T-helper 2 cell treated with Interferon-gamma antibody and Interleukin-4, amounts not matched to agents 5 μg/mL and 100 μg/mL, for 36 hours (primary cell): ENCODE measurements around the gene SPINK13.
"Not testable (repeated sequence)": the region's sequence is repeated elsewhere in the genome, so short reads cannot be mapped to it uniquely, and the experiment has no call there.

Experiments
- DNase-seq: peaks from one replicate; pipeline ENCODE4 v3.0.0; 2021; ENCODE audit warnings: low spot score
- H3K27ac Mint-ChIP-seq: one replicate; pipeline ENCODE4 v1.8.0; 2021; ENCODE audit warnings: mild to moderate bottlenecking, mixed read lengths
- H3K27me3 Mint-ChIP-seq: one replicate; pipeline ENCODE4 v1.8.0; 2021; ENCODE audit warnings: low read depth, mixed read lengths
- H3K36me3 Mint-ChIP-seq: one replicate; pipeline ENCODE4 v1.8.0; 2021; ENCODE audit warnings: low read depth, mixed read lengths
- H3K4me1 Mint-ChIP-seq: one replicate; pipeline ENCODE4 v1.8.0; 2021; ENCODE audit warnings: low read depth, mixed read lengths
- H3K4me3 Mint-ChIP-seq: one replicate; pipeline ENCODE4 v1.8.0; 2022; ENCODE audit warnings: mild to moderate bottlenecking, moderate library complexity, mixed read lengths
- H3K9me3 Mint-ChIP-seq: one replicate; pipeline ENCODE4 v1.8.0; 2021; ENCODE audit warnings: mixed read lengths

SPINK13 gene, protein sequence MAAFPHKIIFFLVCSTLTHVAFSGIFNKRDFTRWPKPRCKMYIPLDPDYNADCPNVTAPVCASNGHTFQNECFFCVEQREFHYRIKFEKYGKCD

DNA sequence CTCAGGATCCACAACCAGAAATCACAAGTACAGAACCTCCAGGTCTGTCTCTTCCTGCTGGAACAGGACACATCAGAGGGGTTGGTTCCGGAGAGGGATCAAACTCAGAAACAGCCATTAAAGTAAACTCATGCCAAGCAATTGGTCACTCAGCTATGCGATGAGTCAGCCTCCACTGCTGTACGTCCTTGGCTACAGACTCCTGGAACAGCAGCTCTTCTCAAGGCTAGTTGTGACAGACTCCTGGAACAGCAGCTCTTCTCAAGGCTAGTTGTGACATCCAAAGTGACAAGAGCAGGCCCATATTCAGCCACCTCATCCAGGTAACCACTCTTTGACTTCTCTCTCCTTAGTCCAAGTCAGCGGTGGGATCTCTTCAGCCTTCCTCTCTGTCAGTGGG, at the start of gene SPINK13:
Gene SPINK13 (plus strand): TSS at position 229 of the 400 bp plus-strand sequence. CDS start 1,279 bp downstream, outside the sequence.
- Mint-ChIP-seq H3K27ac (no peak within 1 kb of the TSS), H3K27me3 (no peaks in the 10 kb centered on the region), H3K4me3 (no peak within 1 kb of the TSS), H3K9me3 (no peaks in the 10 kb centered on the region), H3K36me3 (no peaks in the 10 kb centered on the region), H3K4me1 (no peaks in the 10 kb centered on the region)
- DNase-seq, result no peak

DNA sequence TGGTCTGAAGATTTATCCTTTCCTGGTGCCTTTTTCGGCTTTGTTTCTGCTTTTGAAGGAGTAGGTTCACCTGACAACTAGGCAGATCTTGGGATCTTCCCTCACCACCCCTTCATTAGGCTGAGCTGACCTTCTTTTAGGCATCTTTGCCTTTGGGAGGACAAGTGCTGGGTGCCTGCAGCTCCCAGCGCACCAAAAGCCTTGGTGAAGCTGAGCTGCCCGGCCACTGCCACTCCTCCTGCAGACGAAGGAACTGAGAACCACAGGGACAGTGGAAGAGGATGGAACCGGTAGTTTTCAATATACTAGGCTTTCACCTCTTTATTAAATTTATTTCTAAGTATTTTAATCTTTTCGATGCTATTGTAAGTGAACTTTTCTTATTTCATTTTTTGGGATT, 47.1 kb upstream of the SPINK13 start:
- Mint-ChIP-seq H3K9me3 (no peaks in the 10 kb centered on the region), H3K27ac (no peak overlapping the region), H3K36me3 (no peaks in the 10 kb centered on the region), H3K4me1 (no peaks in the 10 kb centered on the region), H3K27me3 (no peaks in the 10 kb centered on the region), H3K4me3 (no peak overlapping the region)
- DNase-seq, result no peak

DNA sequence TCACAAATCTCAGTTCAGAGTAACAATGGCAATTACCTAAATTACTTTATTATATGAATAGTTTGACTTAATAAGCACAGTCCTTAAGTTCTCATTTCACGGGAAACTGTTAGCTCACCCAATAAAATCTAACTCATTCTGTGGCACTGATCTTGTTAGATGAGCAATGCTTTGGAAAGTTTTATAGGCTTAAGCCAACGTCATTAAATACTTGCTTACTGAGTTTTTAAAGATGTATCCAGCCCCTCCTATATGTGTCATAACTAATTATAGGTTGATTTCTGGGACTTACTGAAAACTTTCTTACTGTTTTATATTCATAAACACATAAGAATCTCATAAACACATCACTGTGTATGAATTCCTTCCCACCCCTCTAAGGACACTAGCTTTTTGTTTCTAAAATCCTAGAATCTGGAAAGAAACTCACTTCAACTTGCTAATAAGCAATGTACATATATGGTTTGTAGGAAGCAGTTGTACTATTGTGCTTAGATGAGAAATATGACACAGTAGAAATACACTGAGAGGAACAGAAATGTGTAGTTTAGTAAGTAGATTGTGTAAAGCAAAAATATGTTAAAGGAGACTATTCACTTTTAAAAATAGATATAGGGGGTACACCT, 44.4 kb upstream of the SPINK13 start:
- Mint-ChIP-seq H3K4me3 (no peak overlapping the region), H3K36me3 (no peaks in the 10 kb centered on the region), H3K27me3 (no peaks in the 10 kb centered on the region), H3K9me3 (no peaks in the 10 kb centered on the region), H3K4me1 (no peaks in the 10 kb centered on the region), H3K27ac (no peak overlapping the region)
- DNase-seq, result no peak

DNA sequence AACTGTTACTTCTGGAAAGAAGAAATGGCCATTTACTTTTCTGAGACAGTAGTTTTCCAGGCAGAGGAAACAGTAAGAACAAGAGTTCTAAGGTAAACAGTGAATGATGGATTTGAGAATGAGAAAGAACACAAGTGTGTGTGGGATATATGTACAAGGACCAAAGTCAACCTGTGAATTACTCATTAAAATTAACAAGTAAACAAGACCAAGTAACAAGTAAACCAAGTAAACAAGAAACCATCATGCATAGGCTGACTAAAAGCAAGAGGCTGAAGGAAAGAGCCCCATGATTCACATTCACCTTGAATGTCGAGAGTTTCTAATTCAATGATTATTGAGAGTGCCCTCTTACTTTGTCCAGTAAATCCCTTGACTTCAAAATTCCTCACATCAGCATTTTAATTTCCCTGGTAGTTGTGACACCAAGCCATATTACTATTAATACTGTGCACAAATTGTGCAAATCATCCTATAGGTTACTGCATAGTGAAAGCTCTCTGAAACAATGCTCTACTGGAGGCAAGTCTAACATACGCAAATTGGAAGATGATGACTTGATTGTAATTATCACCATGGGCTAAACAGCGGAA, 40.1 kb upstream of the SPINK13 start:
- no peaks in the 10 kb centered on the region for H3K9me3 Mint-ChIP-seq
- H3K36me3 Mint-ChIP-seq, result no peaks in the 10 kb centered on the region
- no peaks in the 10 kb centered on the region for H3K4me1 Mint-ChIP-seq
- DNase-seq, result no peak
- H3K27me3 Mint-ChIP-seq, result no peaks in the 10 kb centered on the region
- no peak overlapping the region for H3K27ac Mint-ChIP-seq
- no peak overlapping the region for H3K4me3 Mint-ChIP-seq

DNA sequence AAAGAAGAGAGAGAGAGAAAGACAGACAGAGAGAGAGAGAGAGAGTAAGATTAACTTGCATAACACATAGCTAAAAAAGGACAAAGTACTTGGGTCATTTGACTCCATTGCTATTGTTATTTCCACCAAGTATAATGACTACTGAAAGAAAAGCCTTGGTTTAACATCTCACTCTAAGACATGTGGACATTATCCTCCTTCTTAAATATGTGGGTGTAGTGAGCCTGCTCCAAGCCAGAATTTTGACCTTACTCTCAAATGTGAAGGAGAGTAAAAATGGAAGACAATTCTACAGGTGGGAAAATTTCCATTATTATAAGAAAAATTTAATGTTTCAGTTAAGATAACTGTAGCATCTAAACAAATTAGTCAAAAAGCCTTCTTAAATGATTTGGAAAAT, 38.8 kb upstream of the SPINK13 start:
- H3K4me3 Mint-ChIP-seq, result no peak overlapping the region
- H3K4me1 Mint-ChIP-seq, result no peaks in the 10 kb centered on the region
- no peaks in the 10 kb centered on the region for H3K27me3 Mint-ChIP-seq
- no peaks in the 10 kb centered on the region for H3K36me3 Mint-ChIP-seq
- H3K27ac Mint-ChIP-seq, result no peak overlapping the region
- H3K9me3 Mint-ChIP-seq, result no peaks in the 10 kb centered on the region
- DNase-seq, result no peak

DNA sequence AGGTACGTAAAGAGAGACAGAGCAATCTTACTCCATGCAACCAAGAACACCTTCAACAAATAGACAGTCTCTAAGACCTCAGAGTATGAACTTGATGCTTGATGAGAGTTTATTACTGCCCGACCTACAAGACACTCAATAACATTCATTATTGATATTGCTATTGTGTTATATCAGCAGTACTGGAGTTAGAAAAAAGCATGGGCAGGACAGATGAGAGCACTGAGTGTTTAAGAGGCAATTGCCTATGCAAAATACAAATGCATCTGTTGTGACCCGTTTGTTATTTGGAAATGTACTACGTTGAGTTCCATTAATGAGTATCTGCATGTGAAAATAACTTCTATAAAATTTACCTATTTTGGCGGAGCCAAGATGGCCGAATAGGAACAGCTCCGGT, 38.4 kb upstream of the SPINK13 start:
- no peak for DNase-seq
- H3K9me3 Mint-ChIP-seq, result no peaks in the 10 kb centered on the region
- no peak overlapping the region for H3K27ac Mint-ChIP-seq
- H3K36me3 Mint-ChIP-seq, result no peaks in the 10 kb centered on the region
- no peaks in the 10 kb centered on the region for H3K27me3 Mint-ChIP-seq
- no peak overlapping the region for H3K4me3 Mint-ChIP-seq
- no peaks in the 10 kb centered on the region for H3K4me1 Mint-ChIP-seq

DNA sequence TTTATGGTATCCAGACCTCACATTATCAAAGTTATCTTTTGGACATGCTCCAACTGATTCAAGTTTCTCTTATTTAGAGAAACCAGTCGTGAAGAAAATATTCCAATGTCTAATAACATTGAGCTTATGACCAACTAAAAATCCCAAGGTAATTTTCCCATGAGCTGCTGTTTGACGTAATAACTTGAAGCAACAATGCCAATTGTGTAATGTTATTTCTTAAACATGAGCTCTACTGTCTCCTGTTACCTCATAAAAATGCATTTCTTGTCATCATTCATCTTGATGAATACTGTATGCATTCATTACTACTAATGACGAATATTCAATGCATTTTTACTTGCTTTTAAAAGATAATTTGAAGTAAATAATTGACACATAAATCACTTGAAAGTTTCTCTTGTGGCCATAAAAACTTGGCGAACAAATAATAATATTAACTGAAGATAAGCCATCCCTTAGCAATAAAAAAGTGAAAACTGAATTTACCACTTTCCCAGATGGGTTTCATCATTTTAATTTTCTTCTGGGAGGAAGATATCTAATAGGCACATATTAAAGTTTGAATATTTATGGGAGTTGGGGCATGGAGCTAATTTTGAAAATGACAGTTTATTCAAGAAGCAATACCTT, 30.7 kb upstream of the SPINK13 start:
- Mint-ChIP-seq H3K27ac (no peak overlapping the region), H3K27me3 (no peaks in the 10 kb centered on the region), H3K4me1 (no peaks in the 10 kb centered on the region), H3K36me3 (no peaks in the 10 kb centered on the region), H3K9me3 (no peaks in the 10 kb centered on the region), H3K4me3 (no peak overlapping the region)
- no peak for DNase-seq

DNA sequence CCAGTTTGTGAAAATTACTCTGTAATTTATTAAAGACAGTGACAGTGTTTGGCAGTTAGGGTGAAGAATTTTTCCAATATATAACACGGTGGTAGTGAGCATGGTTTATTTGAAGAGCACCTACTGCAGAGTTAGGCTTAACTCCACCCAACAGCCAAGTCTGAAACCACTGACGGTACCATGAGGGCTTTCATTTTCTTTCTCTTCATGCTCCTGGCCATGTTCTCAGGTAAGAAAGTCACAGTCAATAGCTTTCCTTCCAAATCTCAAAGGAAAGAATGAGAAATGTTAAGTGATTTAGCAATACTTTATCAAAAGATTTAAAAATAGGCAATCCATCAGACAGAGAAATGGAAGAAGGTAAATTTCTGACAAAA, 30.2 kb upstream of the SPINK13 start, which contains the start of gene MARCOL:
Gene MARCOL (plus strand): TSS at position 108 of the 377 bp plus-strand sequence. CDS start 73 bp downstream, at position 181.
- Mint-ChIP-seq H3K27me3 (no peaks in the 10 kb centered on the region), H3K9me3 (no peaks in the 10 kb centered on the region), H3K4me1 (no peaks in the 10 kb centered on the region), H3K36me3 (no peaks in the 10 kb centered on the region), H3K27ac (no peak within 1 kb of the TSS), H3K4me3 (no peak within 1 kb of the TSS)
- DNase-seq, result no peak

DNA sequence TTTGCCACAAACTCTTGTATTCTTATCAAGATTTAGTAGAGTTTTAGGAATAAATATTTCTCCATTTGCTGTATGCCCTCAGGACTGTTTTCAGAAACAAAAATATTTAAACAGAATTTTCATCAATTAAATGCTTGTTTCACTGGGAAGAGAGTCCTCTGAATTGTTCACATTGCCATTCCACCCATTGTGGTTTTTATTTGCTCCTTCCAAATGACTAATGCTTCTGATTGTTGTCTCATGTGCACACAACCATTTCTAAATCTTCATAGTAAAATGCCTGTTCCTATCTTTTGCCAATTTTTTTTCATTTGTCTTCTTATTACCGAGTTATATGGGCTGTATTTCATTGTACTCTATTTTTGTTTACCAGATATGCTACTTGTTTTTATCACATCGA, 19.7 kb upstream of the SPINK13 start:
- H3K27me3 Mint-ChIP-seq, result no peaks in the 10 kb centered on the region
- H3K36me3 Mint-ChIP-seq, result no peaks in the 10 kb centered on the region
- no peaks in the 10 kb centered on the region for H3K9me3 Mint-ChIP-seq
- no peaks in the 10 kb centered on the region for H3K4me1 Mint-ChIP-seq
- DNase-seq, result no peak
- no peak overlapping the region for H3K27ac Mint-ChIP-seq
- no peak overlapping the region for H3K4me3 Mint-ChIP-seq

DNA sequence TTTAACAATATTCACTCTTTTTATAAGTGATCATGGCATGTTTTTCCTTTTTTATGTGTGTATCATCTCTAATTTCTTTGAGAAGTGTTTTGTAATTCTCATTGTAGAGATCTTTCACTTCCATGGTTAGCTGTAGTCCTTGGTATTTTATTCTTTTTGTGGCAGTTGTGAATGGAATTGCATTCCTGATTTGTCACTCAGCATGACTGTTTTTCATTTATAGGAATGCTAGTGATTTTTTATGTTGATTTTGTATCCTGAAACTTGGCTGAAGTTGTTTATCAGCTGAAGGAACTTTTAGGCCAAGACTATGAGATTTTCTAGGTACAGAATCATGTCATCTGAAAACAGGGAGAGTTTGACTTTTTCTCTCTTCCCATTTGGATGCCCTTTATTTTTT, 13.1 kb upstream of the SPINK13 start:
- Mint-ChIP-seq H3K9me3 (peaks cover 11% of the 10 kb centered on the region), H3K27ac (no peak overlapping the region), H3K27me3 (no peaks in the 10 kb centered on the region)

DNA sequence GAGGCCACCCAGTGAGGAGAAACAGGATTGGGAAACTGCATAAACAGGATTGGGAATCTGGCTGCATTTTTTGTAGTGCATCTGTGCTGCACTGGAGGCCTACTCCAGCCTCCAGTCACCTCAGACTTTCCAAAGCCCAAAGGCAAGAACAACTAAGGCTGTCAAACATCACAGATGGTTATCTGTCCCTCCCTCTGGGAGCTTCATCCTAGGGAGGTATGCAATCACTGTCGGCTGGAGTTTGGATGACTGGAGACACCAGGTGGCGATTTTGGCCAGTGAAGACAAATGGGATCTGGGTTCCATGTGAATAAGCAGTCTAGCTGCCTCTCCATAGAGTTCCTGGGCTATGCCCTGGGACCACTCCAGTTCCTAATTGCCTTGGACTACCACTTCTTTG, 9.3 kb upstream of the SPINK13 start:
- H3K4me3 Mint-ChIP-seq, result no peak overlapping the region
- DNase-seq, result no peak
- H3K4me1 Mint-ChIP-seq, result no peaks in the 10 kb centered on the region
- no peak overlapping the region for H3K27ac Mint-ChIP-seq
- no peaks in the 10 kb centered on the region for H3K36me3 Mint-ChIP-seq
- peaks cover 11% of the 10 kb centered on the region for H3K9me3 Mint-ChIP-seq
- no peaks in the 10 kb centered on the region for H3K27me3 Mint-ChIP-seq

More for the DNA sequence above, 13.1 kb upstream of the SPINK13 start:
- Mint-ChIP-seq H3K4me3 (no peak overlapping the region), H3K4me1 (no peaks in the 10 kb centered on the region), H3K36me3 (no peaks in the 10 kb centered on the region)
- DNase-seq, result no peak

DNA sequence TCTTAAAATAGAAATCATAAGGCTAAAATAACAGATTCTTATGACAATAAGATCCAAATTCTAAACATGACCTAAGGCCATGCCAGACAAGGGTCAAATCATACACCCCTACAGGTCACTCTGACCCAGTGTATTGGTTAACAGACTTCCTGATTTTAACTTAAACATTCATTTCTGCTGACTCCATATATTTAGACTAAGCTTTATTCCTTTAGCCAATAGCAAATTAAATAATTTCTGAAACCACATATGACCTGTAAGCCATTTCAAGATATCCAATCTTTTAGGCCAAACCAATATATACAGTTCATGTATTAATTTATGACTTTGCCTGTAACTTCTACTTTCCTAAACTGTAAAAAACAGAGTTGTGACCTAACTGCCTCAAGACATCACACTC, 7.4 kb upstream of the SPINK13 start:
- H3K27ac Mint-ChIP-seq, result no peak overlapping the region
- H3K4me3 Mint-ChIP-seq, result no peak overlapping the region
- no peaks in the 10 kb centered on the region for H3K4me1 Mint-ChIP-seq
- H3K27me3 Mint-ChIP-seq, result no peaks in the 10 kb centered on the region
- DNase-seq, result no peak
- no peaks in the 10 kb centered on the region for H3K36me3 Mint-ChIP-seq
- H3K9me3 Mint-ChIP-seq, result peaks cover 10% of the 10 kb centered on the region

DNA sequence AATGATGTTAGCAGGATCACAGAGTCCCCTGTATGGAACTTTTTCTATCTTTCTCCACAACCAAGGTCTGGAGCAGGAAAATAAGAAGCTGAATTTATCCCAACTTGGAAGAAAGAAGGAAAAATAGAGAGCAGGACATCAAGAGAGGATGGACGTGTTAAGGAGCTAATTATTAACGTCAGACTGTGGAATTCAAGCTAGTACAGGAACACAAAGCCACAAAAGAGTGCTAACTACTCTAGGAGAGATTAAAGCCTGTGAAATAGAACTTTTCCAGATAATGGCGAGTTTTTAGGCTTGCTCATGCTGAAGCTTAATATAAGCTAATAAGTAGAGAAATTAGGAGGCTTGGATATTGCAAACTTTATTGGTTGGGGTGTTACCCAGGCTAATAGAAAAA, 632 bp upstream of the SPINK13 start:
- no peak for DNase-seq
- no peaks in the 10 kb centered on the region for H3K9me3 Mint-ChIP-seq
- no peaks in the 10 kb centered on the region for H3K4me1 Mint-ChIP-seq
- no peaks in the 10 kb centered on the region for H3K36me3 Mint-ChIP-seq
- H3K27me3 Mint-ChIP-seq, result no peaks in the 10 kb centered on the region
- no peak overlapping the region for H3K27ac Mint-ChIP-seq
- no peak overlapping the region for H3K4me3 Mint-ChIP-seq

DNA sequence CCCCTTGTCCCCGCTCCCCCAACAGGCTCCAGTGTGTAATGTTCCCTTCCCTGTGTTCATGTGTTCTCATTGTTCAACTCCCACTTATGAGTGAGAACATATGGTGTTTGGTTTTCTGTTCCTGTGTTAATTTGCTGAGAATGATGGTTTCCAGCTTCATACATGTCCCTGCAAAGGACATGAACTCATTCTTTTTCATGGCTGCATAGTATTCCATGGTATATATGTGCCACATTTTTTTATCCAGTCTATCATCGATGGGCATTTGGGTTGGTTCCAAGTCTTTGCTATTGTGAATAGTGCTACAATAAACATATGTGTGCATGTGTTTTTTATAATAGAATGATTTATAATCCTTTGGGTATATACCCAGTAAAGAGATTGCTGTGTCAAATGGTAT, 6.5 kb downstream of the SPINK13 start:
- H3K27ac Mint-ChIP-seq, DNase-seq, H3K27me3 Mint-ChIP-seq, H3K36me3 Mint-ChIP-seq, H3K9me3 Mint-ChIP-seq, H3K4me1 Mint-ChIP-seq, H3K4me3 Mint-ChIP-seq: not testable (repeated sequence)
